ENCODE measurements around the gene ILDR1. TPM values are rescaled to one million over a fixed set of nuclear protein-coding genes. Genes with fewer than 3 reads are reported as not detected.
"Not testable (repeated sequence)": the region's sequence is repeated elsewhere in the genome, so short reads cannot be mapped to it uniquely, and the experiment has no call there.

ILDR1 gene
- total RNA-seq, 1 donor from 2014 or later: 4.1 TPM

DNA sequence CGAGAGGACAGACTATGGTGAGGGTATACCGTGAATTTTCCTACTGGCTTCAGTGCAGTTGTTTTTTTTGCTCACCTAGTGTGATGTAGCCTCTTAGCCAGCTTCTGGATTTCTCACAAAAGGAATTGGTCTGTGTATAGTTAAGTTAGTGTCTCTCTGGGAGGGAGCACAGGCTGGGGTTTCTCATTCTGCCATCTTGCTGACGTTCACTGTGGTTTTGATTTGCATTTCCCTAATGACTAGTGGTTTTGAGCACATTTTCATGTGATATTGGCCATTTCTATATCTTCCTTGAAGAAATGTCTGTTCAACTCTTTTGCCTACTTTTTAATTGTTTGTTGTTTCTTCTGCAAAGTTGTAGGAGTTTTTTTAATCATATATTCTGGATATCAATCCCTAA is 30.9 kb upstream of the ILDR1 start:
- H3K36me3 Mint-ChIP-seq: no peaks in the 10 kb centered on the region
- TF ChIP-seq, protein P1, sequence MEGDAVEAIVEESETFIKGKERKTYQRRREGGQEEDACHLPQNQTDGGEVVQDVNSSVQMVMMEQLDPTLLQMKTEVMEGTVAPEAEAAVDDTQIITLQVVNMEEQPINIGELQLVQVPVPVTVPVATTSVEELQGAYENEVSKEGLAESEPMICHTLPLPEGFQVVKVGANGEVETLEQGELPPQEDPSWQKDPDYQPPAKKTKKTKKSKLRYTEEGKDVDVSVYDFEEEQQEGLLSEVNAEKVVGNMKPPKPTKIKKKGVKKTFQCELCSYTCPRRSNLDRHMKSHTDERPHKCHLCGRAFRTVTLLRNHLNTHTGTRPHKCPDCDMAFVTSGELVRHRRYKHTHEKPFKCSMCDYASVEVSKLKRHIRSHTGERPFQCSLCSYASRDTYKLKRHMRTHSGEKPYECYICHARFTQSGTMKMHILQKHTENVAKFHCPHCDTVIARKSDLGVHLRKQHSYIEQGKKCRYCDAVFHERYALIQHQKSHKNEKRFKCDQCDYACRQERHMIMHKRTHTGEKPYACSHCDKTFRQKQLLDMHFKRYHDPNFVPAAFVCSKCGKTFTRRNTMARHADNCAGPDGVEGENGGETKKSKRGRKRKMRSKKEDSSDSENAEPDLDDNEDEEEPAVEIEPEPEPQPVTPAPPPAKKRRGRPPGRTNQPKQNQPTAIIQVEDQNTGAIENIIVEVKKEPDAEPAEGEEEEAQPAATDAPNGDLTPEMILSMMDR (IDR thresholded peaks at IDR 0.05; ENCODE audit: unreplicated experiment): no peak
- H3K4me1 Mint-ChIP-seq: no peaks in the 10 kb centered on the region
- H3K27me3 Mint-ChIP-seq (ENCODE audit: low read depth): peaks cover 7% of the 10 kb centered on the region
- no peak overlapping the region for H3K27ac Mint-ChIP-seq
- H3K9me3 Mint-ChIP-seq: peaks cover under 1% of the 10 kb centered on the region
- no peak overlapping the region for H3K4me3 Mint-ChIP-seq
- DNase-seq (ENCODE audit: low spot score in 2 of 2, unreplicated experiment in 2 of 2): no peak

- H3K27me3 Mint-ChIP-seq (ENCODE audit: low read depth); H3K4me1 Mint-ChIP-seq; H3K9me3 Mint-ChIP-seq; H3K4me3 Mint-ChIP-seq; H3K36me3 Mint-ChIP-seq; DNase-seq (ENCODE audit: low spot score in 2 of 2, unreplicated experiment in 2 of 2); H3K27ac Mint-ChIP-seq: not testable (repeated sequence)
Observed at GRCh38 chr3:122047773-122048172, 25.7 kb upstream of the ILDR1 start.

DNA sequence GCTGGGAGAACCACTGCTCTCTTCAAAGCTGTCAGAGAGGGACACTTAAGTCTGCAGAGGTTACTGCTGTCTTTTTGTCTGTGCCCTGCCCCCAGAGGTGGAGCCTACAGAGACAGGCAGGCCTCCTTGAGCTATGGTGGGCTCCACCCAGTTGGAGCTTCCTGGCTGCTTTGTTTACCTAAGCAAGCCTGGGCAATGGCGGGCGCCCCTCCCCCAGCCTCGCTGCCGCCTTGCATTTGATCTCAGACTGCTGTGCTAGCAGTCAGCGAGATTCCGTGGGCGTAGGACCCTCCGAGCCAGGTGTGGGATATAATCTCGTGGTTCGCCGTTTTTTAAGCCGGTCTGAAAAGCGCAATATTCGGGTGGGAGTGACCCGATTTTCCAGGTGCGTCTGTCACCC is 25.2 kb upstream of the ILDR1 start:
- not testable (repeated sequence) for H3K27me3 Mint-ChIP-seq (ENCODE audit: low read depth); H3K9me3 Mint-ChIP-seq; H3K4me1 Mint-ChIP-seq; H3K4me3 Mint-ChIP-seq; H3K27ac Mint-ChIP-seq; DNase-seq (ENCODE audit: low spot score in 2 of 2, unreplicated experiment in 2 of 2); H3K36me3 Mint-ChIP-seq

GRCh38 chr3:122033023-122033422 is 11.0 kb upstream of the ILDR1 start:
- Mint-ChIP-seq H3K27ac (no peak overlapping the region), H3K9me3 (peaks cover 18% of the 10 kb centered on the region), H3K4me3 (no peak overlapping the region), H3K27me3 (ENCODE audit: low read depth) (no peaks in the 10 kb centered on the region), H3K36me3 (peaks cover 4% of the 10 kb centered on the region), H3K4me1 (no peaks in the 10 kb centered on the region)
- TF ChIP-seq, protein P1 (IDR thresholded peaks at IDR 0.05; ENCODE audit: unreplicated experiment): no peak
- no peak for DNase-seq (ENCODE audit: low spot score in 2 of 2, unreplicated experiment in 2 of 2)

GRCh38 chr3:122032531-122032930 is 10.5 kb upstream of the ILDR1 start:
- H3K27me3 Mint-ChIP-seq (ENCODE audit: low read depth): no peaks in the 10 kb centered on the region
- TF ChIP-seq, protein P1 (IDR thresholded peaks at IDR 0.05; ENCODE audit: unreplicated experiment): no peak
- no peak overlapping the region for H3K27ac Mint-ChIP-seq
- H3K36me3 Mint-ChIP-seq: peaks cover under 1% of the 10 kb centered on the region
- peaks cover 13% of the 10 kb centered on the region for H3K9me3 Mint-ChIP-seq
- no peak overlapping the region for H3K4me3 Mint-ChIP-seq
- no peak for DNase-seq (ENCODE audit: low spot score in 2 of 2, unreplicated experiment in 2 of 2)
- H3K4me1 Mint-ChIP-seq: no peaks in the 10 kb centered on the region

- DNase-seq (ENCODE audit: low spot score in 2 of 2, unreplicated experiment in 2 of 2): no peak
- Mint-ChIP-seq H3K4me1 (no peaks in the 10 kb centered on the region), H3K27me3 (ENCODE audit: low read depth) (no peaks in the 10 kb centered on the region), H3K27ac (no peak overlapping the region), H3K36me3 (no peaks in the 10 kb centered on the region), H3K9me3 (peaks cover 8% of the 10 kb centered on the region), H3K4me3 (no peak overlapping the region)
- TF ChIP-seq, protein P1 (IDR thresholded peaks at IDR 0.05; ENCODE audit: unreplicated experiment): no peak
Observed at GRCh38 chr3:122031123-122031468, 9.0 kb upstream of the ILDR1 start.

- no peaks in the 10 kb centered on the region for H3K36me3 Mint-ChIP-seq
- H3K4me3 Mint-ChIP-seq: no peak overlapping the region
- no peak overlapping the region for H3K27ac Mint-ChIP-seq
- no peaks in the 10 kb centered on the region for H3K4me1 Mint-ChIP-seq
- H3K9me3 Mint-ChIP-seq: peaks cover 2% of the 10 kb centered on the region
- TF ChIP-seq, protein P1 (IDR thresholded peaks at IDR 0.05; ENCODE audit: unreplicated experiment): no peak
- no peak for DNase-seq (ENCODE audit: low spot score in 2 of 2, unreplicated experiment in 2 of 2)
- no peaks in the 10 kb centered on the region for H3K27me3 Mint-ChIP-seq (ENCODE audit: low read depth)
Observed at GRCh38 chr3:122030381-122031122, 8.5 kb upstream of the ILDR1 start.

All from mesothelial cell of epicardium (in vitro differentiated cells).